Measurements from ENCODE around the gene CTSA.

Gene CTSA

DNA sequence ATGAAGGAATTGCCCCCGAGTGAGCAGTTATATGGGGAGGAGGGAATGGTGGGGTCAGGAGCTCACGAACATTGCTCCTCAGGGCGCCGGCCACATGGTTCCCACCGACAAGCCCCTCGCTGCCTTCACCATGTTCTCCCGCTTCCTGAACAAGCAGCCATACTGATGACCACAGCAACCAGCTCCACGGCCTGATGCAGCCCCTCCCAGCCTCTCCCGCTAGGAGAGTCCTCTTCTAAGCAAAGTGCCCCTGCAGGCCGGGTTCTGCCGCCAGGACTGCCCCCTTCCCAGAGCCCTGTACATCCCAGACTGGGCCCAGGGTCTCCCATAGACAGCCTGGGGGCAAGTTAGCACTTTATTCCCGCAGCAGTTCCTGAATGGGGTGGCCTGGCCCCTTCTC lies 7.2 kb downstream of the CTSA start:
- TF ChIP-seq TAF1 (IDR thresholded peaks at IDR 0.05; ENCODE audit: borderline replicate concordance, insufficient read depth, low read length) (no peak), POLR2AphosphoS5 (IDR thresholded peaks at IDR 0.05; ENCODE audit: low read depth, low read length) (no peak)

DNA sequence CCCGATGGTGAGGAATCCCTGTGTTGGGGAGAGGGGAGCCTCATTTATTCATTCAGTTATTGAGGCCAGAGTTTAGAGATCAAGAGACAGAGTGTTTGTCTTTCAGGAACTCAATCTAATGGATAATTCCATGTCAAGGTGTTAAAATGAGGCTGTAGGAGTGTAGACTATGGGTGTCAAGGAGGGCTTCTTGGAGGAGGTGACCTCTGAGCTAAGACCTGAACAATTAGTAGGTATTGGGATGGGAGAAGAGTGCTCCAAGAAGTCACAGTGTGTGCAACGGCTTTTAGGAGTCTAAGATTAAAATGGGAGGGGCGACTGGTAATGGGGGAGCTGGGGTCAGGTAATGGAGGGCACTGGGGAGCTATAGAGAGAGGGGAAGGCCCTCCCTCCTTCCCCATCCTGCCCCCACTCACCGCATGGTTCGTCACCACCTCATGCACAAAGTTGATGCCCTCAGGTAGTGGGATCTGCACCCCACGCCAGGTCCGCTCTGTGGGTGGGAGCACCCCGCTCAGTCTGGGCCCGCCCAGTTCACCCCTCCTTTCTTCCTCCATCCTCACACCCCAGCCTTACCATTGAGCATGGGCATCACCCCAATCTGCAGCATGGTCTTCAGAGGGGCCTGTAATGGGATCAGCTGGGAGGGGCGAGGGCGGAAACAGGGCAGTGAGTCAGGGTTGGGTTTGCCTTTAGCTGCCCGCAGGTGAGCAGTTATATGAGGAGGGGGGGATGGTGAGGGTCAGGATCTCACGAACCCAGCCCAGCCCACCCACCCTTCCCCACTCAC lies 8.1 kb downstream of the CTSA start:
- no peak for TF ChIP-seq SIN3A (IDR thresholded peaks at IDR 0.05; ENCODE audit: borderline replicate concordance, insufficient read depth, low read length)
- TF ChIP-seq TAF1 (IDR thresholded peaks at IDR 0.05; ENCODE audit: borderline replicate concordance, insufficient read depth, low read length): no peak
- TF ChIP-seq POLR2AphosphoS5 (IDR thresholded peaks at IDR 0.05; ENCODE audit: low read depth, low read length): no peak
- TF ChIP-seq, protein P1, sequence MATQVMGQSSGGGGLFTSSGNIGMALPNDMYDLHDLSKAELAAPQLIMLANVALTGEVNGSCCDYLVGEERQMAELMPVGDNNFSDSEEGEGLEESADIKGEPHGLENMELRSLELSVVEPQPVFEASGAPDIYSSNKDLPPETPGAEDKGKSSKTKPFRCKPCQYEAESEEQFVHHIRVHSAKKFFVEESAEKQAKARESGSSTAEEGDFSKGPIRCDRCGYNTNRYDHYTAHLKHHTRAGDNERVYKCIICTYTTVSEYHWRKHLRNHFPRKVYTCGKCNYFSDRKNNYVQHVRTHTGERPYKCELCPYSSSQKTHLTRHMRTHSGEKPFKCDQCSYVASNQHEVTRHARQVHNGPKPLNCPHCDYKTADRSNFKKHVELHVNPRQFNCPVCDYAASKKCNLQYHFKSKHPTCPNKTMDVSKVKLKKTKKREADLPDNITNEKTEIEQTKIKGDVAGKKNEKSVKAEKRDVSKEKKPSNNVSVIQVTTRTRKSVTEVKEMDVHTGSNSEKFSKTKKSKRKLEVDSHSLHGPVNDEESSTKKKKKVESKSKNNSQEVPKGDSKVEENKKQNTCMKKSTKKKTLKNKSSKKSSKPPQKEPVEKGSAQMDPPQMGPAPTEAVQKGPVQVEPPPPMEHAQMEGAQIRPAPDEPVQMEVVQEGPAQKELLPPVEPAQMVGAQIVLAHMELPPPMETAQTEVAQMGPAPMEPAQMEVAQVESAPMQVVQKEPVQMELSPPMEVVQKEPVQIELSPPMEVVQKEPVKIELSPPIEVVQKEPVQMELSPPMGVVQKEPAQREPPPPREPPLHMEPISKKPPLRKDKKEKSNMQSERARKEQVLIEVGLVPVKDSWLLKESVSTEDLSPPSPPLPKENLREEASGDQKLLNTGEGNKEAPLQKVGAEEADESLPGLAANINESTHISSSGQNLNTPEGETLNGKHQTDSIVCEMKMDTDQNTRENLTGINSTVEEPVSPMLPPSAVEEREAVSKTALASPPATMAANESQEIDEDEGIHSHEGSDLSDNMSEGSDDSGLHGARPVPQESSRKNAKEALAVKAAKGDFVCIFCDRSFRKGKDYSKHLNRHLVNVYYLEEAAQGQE (IDR thresholded peaks at IDR 0.05; ENCODE audit: insufficient read depth in 1 of 2, low read depth in 2 of 2, low read length in 2 of 2): no peak
- no peak for TF ChIP-seq FOXP2 (optimal IDR thresholded peaks at IDR 0.05; ENCODE audit: borderline replicate concordance, extremely low read depth, extremely low read length, insufficient read depth)

DNA sequence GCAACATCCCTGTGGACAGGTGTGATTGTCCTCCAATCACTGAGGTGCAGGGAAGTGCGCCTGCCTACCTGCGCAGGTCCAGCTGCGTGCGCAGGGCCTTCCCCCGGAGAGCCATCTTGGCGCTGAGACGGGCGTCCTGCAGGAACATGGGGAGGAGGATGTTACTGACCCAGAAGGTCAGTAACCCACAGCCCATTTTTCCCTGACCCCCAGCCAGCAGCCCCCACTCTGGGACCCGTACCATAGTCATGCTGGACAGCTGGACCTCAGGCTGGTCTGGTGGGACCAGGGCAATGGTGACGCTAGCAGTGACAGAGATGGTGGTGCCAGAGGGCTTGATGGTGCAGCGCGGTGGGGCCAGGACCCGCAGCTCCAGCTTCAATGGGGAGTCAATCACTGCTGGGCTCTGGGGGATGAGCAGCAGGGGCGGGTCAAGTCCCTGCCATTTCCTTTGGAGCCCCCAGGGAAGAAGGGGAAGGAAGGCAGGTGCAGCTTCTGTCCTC lies 11.1 kb downstream of the CTSA start:
- TF ChIP-seq POLR2AphosphoS5 (IDR thresholded peaks at IDR 0.05; ENCODE audit: low read depth, low read length) (no peak), TAF1 (IDR thresholded peaks at IDR 0.05; ENCODE audit: borderline replicate concordance, insufficient read depth, low read length) (no peak), FOXP2 (optimal IDR thresholded peaks at IDR 0.05; ENCODE audit: borderline replicate concordance, extremely low read depth, extremely low read length, insufficient read depth) (no peak), SIN3A (IDR thresholded peaks at IDR 0.05; ENCODE audit: borderline replicate concordance, insufficient read depth, low read length) (no peak)
- TF ChIP-seq, protein P1 (IDR thresholded peaks at IDR 0.05; ENCODE audit: insufficient read depth in 1 of 2, low read depth in 2 of 2, low read length in 2 of 2): no peak

DNA sequence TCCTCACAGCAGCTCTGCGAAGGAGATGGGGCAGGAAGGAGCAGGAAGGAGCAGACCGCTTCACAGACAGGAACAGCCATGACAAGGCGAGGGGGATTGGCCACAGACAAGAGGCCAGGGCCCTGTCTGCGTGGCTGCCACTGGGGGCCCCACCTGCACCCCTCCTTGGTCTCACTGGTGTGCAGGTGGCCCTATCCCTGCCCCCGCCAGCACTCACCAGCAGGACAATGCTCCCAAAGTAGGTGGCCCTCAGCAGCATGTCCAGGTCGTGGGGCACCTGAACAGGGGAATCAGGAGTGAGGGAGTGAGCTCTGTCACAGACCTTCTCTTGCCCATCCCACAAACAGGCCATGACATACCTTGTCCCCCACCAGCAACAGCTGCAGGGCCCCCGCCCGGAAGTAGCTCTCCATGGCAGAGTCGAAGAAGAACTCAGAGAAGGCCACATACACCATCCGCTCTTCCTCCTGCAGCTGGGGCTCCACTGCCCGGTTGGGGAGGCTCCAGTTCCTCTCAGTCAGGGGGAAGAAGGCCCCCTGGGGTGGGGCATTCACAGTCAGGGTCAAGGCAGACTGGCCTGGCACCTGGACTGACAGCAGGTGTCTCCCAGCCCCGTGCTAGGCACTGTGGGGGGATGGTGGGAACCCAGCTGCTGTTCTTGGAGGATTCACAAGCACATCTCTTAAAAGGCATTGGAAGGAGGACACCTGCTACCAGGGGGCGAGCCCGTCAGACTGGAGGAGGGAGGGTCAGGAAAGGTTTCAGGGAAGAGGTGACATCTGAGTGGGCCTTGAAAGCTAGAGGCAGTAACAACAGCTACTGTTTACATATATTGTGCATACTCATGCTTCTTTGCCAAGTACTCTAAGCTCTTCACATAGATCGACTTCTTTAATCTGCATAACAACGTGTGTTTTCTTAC lies 13.7 kb downstream of the CTSA start:
- TF ChIP-seq SIN3A (IDR thresholded peaks at IDR 0.05; ENCODE audit: borderline replicate concordance, insufficient read depth, low read length) (no peak), POLR2AphosphoS5 (IDR thresholded peaks at IDR 0.05; ENCODE audit: low read depth, low read length) (no peak), FOXP2 (optimal IDR thresholded peaks at IDR 0.05; ENCODE audit: borderline replicate concordance, extremely low read depth, extremely low read length, insufficient read depth) (no peak), TAF1 (IDR thresholded peaks at IDR 0.05; ENCODE audit: borderline replicate concordance, insufficient read depth, low read length) (no peak)
- TF ChIP-seq, protein P1 (IDR thresholded peaks at IDR 0.05; ENCODE audit: insufficient read depth in 1 of 2, low read depth in 2 of 2, low read length in 2 of 2): no peak

DNA sequence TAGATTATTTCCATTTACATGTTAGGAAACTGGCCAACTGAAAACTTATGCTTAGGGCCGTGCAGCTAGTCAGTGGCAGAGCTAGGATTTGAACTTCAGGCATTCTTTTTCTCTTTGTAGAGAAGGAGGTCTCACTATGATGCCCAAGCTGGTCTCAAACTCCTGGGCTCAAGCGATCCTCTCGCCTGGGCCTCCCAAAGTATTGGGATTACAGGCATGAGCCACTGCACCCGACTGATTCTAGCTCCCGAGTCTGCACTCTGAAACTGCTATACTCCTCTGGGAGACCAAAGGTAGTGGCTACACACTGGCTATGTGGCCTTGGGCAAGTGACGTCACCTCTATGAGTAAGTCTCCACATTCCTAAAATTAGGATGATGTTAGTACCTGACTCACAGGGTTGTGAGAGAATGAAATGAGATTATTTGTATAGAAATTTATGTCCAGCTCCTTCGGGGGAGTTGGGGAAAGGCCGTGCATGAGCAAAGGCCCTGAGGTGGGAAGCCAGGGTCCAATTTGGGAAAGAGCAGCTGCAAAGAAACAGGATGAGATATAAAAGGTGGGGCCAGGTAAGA lies 14.5 kb downstream of the CTSA start:
- no peak for TF ChIP-seq SIN3A (IDR thresholded peaks at IDR 0.05; ENCODE audit: borderline replicate concordance, insufficient read depth, low read length)

All from PFSK-1 (cell line).